Measurements from ENCODE around the gene ZNF532.

GRCh38 chr18:58845928-58846724 lies 18.6 kb upstream of the ZNF532 start:
- TF ChIP-seq CTCF (optimal IDR thresholded peaks at IDR 0.05 in 1 of 3, IDR thresholded peaks at IDR 0.05 in 1 of 3, conservative IDR thresholded peaks at IDR 0.05 in 1 of 3; ENCODE audit: extremely low read depth in 1 of 3, insufficient read depth in 2 of 3, low read length in 3 of 3), result no peak
- TF ChIP-seq EZH2 (IDR thresholded peaks at IDR 0.05; ENCODE audit: low read length), result no peak

Data from keratinocyte (primary cell).